Mononuclear cell (primary cell): Measurements from ENCODE around the gene SDHAF2. TPM values are rescaled to one million over a fixed set of nuclear protein-coding genes. Genes with fewer than 3 reads are reported as not detected.

Experiments
- H3K27me3 ChIP-seq: 2 replicates; pipeline ENCODE4 v1.6.0; 2011; ENCODE audit warnings: low read length, control low read depth; ENCODE audit not compliant: insufficient read depth
- H3K4me1 ChIP-seq: 2 replicates; pipeline ENCODE4 v1.5.1; 2011; ENCODE audit warnings: mild to moderate bottlenecking, low read length, control low read depth; ENCODE audit not compliant: insufficient read depth
- H3K4me3 ChIP-seq: 2 replicates; pipeline ENCODE4 v1.5.1; 2011; ENCODE audit warnings: mild to moderate bottlenecking, low read length, moderate library complexity
- H3K9me3 ChIP-seq: 2 replicates; pipeline ENCODE4 v1.5.1; 2011; ENCODE audit warnings: low read depth, mild to moderate bottlenecking, control low read depth, low read length
- total RNA-seq: library from RNA; depleted of rRNA; stranded (reverse); fragments of >200 nt; gene quantifications from one replicate; pipeline ENCODE4 v1.2.3, GENCODE V29; 2012

SDHAF2 gene
- total RNA-seq, 1 donor: 52.2 TPM

- no peak overlapping the region for H3K4me3 ChIP-seq
These were observed 61.9 kb downstream of the SDHAF2 start for GRCh38 chr11:61491736-61492395.

GRCh38 chr11:61494381-61494961 lies 64.5 kb downstream of the SDHAF2 start:
- Histone ChIP-seq H3K4me1 (no peaks in the 10 kb centered on the region), H3K9me3 (no peaks in the 10 kb centered on the region), H3K27me3 (no peaks in the 10 kb centered on the region), H3K4me3 (no peak overlapping the region)

More at GRCh38 chr11:61491736-61492395, 61.9 kb downstream of the SDHAF2 start:
- Histone ChIP-seq H3K4me1 (no peaks in the 10 kb centered on the region), H3K9me3 (no peaks in the 10 kb centered on the region), H3K27me3 (no peaks in the 10 kb centered on the region)

GRCh38 chr11:61495801-61496601 lies 66.1 kb downstream of the SDHAF2 start:
- Histone ChIP-seq H3K4me1 (no peaks in the 10 kb centered on the region), H3K27me3 (no peaks in the 10 kb centered on the region), H3K9me3 (no peaks in the 10 kb centered on the region), H3K4me3 (no peak overlapping the region)

Other genes with a start within 250 kb of the SDHAF2 start
- 0.21 TPM for gene PGA3, start 226.6 kb upstream of the SDHAF2 start, total RNA-seq
- 0.21 TPM for gene PGA4, start 207.8 kb upstream of the SDHAF2 start, total RNA-seq
- 0.52 TPM for gene PGA5, start 188.9 kb upstream of the SDHAF2 start, total RNA-seq
- 0.52 TPM for gene VWCE, start 134.8 kb upstream of the SDHAF2 start, total RNA-seq
- 89.8 TPM for gene DDB1, start 97.0 kb upstream of the SDHAF2 start, total RNA-seq
- 18.5 TPM for gene TKFC, start 96.9 kb upstream of the SDHAF2 start, total RNA-seq
- 46.4 TPM for gene CYB561A3, start 68.2 kb upstream of the SDHAF2 start, total RNA-seq
- 40.5 TPM for gene TMEM138, start 67.8 kb upstream of the SDHAF2 start, total RNA-seq
- 4.4 TPM for gene TMEM216, start 37.5 kb upstream of the SDHAF2 start, total RNA-seq
- gene CPSF7, start 149 bp upstream of the SDHAF2 start, total RNA-seq: 49.0 TPM
- gene LRRC10B, start 78.6 kb downstream of the SDHAF2 start, total RNA-seq: not detected
- gene SYT7, start 151.0 kb downstream of the SDHAF2 start, total RNA-seq: under 0.01 TPM